GM10248 (cell line): Measurements from ENCODE around the gene SFXN1.

Source experiments
- CTCF ChIA-PET: fragments of 300-600 bp; sonication (Branson Sonifier 250); formaldehyde crosslinking; extraction: SDS; loops from one replicate; lab custom pipeline; 2021; ENCODE audit warnings: antibody characterized with exemption; lab: Yijun Ruan, JAX
- POLR2A ChIA-PET: fragments of 350-650 bp; sonication (Branson Sonifier 250); formaldehyde crosslinking; extraction: SDS; loops from one replicate; lab custom pipeline; 2020; ENCODE audit warnings: antibody characterized with exemption; lab: Yijun Ruan, JAX
- DNase-seq: peaks from one replicate; pipeline ENCODE4 v3.0.0; 2012; ENCODE audit errors: extremely low spot score
- CTCF ChIP-seq: IDR thresholded peaks from 2 replicates; pipeline ENCODE4 v1.5.1; 2012; ENCODE audit warnings: mild to moderate bottlenecking, low read depth; ENCODE audit errors: extremely low read depth, missing control alignments, control extremely low read depth

The SFXN1 gene

GRCh38 chr5:175516933-175517823 is 38.8 kb downstream of the SFXN1 start:
- ChIA-PET CTCF (interaction anchor here (2.2 to 5.5 kb wide), 3 partner anchors 10 to 52 kb away, joined by 8 to 21 read pairs (median 13); no protein-coding TSS in a partner anchor), POLR2A (interaction anchor here (0.5 kb wide), 1 partner anchor 36 kb away, joined by 3 read pairs; no protein-coding TSS in a partner anchor)
- no peak for TF ChIP-seq CTCF
- no peak for DNase-seq

GRCh38 chr5:175517824-175518450 is 39.6 kb downstream of the SFXN1 start:
- peak; percentile 29 for DNase-seq
- POLR2A ChIA-PET: interaction anchor here (0.5 kb wide), 1 partner anchor 37 kb away, joined by 3 read pairs; no protein-coding TSS in a partner anchor
- TF ChIP-seq CTCF: no peak

GRCh38 chr5:175519006-175519405 is 40.6 kb downstream of the SFXN1 start:
- ChIA-PET POLR2A (no interaction called here), CTCF (interaction anchor here (0.9 to 5.5 kb wide), 4 partner anchors 12 to 55 kb away, joined by 3 to 21 read pairs (median 3); no protein-coding TSS in a partner anchor)
- TF ChIP-seq CTCF: no peak
- no peak for DNase-seq

More at GRCh38 chr5:175517824-175518450, 39.6 kb downstream of the SFXN1 start:
- CTCF ChIA-PET: interaction anchor here (2.2 to 5.5 kb wide), 3 partner anchors 9 to 53 kb away, joined by 8 to 21 read pairs (median 13); no protein-coding TSS in a partner anchor

- ChIA-PET CTCF (interaction anchor here (0.9 to 1.1 kb wide), 2 partner anchors 12 to 14 kb away, joined by 3 read pairs; no protein-coding TSS in a partner anchor), POLR2A (no interaction called here)
- TF ChIP-seq CTCF: no peak
- DNase-seq: no peak
These were observed 42.0 kb downstream of the SFXN1 start for GRCh38 chr5:175520321-175520720.

GRCh38 chr5:175520873-175521272 is 42.5 kb downstream of the SFXN1 start:
- ChIA-PET CTCF (no interaction called here), POLR2A (no interaction called here)
- TF ChIP-seq CTCF: no peak
- DNase-seq: no peak

- DNase-seq: no peak
- no peak for TF ChIP-seq CTCF
- ChIA-PET POLR2A (no interaction called here), CTCF (interaction anchor here (1.4 kb wide), 1 partner anchor 9 kb away, joined by 8 read pairs; no protein-coding TSS in a partner anchor)
These were observed 43.0 kb downstream of the SFXN1 start for GRCh38 chr5:175521313-175521833.
